ENCODE measurements around the gene SLIT3.
A peak's percentile ranks its signal among the peaks of the same experiment; 100 is the strongest.

SLIT3 gene

GRCh38 chr5:168895295-168896071 lies 405.5 kb downstream of the SLIT3 start:
- TF ChIP-seq, protein P1, sequence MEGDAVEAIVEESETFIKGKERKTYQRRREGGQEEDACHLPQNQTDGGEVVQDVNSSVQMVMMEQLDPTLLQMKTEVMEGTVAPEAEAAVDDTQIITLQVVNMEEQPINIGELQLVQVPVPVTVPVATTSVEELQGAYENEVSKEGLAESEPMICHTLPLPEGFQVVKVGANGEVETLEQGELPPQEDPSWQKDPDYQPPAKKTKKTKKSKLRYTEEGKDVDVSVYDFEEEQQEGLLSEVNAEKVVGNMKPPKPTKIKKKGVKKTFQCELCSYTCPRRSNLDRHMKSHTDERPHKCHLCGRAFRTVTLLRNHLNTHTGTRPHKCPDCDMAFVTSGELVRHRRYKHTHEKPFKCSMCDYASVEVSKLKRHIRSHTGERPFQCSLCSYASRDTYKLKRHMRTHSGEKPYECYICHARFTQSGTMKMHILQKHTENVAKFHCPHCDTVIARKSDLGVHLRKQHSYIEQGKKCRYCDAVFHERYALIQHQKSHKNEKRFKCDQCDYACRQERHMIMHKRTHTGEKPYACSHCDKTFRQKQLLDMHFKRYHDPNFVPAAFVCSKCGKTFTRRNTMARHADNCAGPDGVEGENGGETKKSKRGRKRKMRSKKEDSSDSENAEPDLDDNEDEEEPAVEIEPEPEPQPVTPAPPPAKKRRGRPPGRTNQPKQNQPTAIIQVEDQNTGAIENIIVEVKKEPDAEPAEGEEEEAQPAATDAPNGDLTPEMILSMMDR (IDR thresholded peaks at IDR 0.05) = no peak
- Histone ChIP-seq H3K79me2 (peaks cover 2% of the 10 kb centered on the region), H2AFZ (no peak overlapping the region), H3K4me2 (ENCODE audit: low read length) (peak overlapping the region; percentile 20), H3K27ac (peak overlapping the region; percentile 55), H3K36me3 (ENCODE audit: control insufficient read depth, insufficient read depth, low read length) (no peaks in the 10 kb centered on the region), H3K9ac (no peak overlapping the region), H3K4me1 (peaks cover 42% of the 10 kb centered on the region), H3K9me3 (ENCODE audit: control insufficient read depth, low read length) (no peaks in the 10 kb centered on the region), H3K27me3 (ENCODE audit: control insufficient read depth, insufficient read depth, low read length) (no peaks in the 10 kb centered on the region), H3K4me3 (ENCODE audit: low read depth, low read length) (no peak overlapping the region)

DNA sequence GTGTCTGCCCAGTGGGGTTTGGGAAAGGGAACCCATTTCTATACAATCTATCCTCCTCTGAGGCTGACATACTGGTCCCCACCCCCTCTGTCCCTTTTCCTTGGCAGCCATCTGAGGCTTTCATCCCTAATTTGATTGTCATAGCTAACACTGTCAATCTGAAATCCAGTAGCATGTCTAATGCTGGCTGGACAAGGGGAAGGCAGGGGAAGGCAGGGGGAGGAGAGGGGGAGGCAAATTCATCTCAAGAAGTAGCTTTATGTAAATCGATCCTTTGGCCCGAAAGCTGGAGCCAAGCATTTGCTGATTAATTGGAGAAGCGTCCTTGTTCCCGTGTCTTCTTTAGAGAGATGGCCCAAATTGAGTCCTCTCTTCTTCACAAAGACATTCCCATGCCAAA lies 407.7 kb downstream of the SLIT3 start:
- Histone ChIP-seq H3K79me2 (peaks cover 5% of the 10 kb centered on the region), H3K4me2 (ENCODE audit: low read length) (no peak overlapping the region), H3K9me3 (ENCODE audit: control insufficient read depth, low read length) (no peaks in the 10 kb centered on the region), H3K27me3 (ENCODE audit: control insufficient read depth, insufficient read depth, low read length) (no peaks in the 10 kb centered on the region), H2AFZ (no peak overlapping the region), H3K36me3 (ENCODE audit: control insufficient read depth, insufficient read depth, low read length) (no peaks in the 10 kb centered on the region), H3K27ac (no peak overlapping the region), H3K4me1 (peaks cover 41% of the 10 kb centered on the region), H3K4me3 (ENCODE audit: low read depth, low read length) (no peak overlapping the region), H3K9ac (no peak overlapping the region)
- TF ChIP-seq, protein P1 (IDR thresholded peaks at IDR 0.05) = no peak

DNA sequence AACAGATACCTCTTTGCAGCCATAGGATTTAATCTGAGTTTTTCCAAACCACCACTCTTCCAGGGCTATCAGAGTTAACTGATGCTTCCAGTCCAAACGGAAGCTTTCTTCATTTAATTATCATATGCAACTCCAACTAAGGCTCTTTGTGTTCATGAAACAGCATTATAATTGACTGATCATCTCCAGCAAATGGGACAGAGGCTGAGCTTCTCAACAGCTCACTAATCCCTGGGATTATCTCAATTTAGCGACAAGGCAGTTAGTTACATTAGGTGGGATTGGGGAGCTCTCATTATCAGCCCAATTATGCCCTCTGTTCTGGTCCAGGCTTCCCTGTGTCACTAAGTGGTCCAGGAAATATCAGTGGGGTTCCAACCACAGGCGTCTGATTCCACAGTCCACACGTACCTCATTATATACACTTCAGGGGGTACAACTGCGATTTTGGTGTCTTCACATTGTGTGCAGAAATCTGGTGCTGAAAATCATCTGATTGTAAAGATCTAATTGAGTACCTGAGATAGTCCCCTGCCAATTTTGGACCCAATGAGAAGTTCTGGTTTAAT lies 408.2 kb downstream of the SLIT3 start:
- no peaks in the 10 kb centered on the region for H3K36me3 ChIP-seq (ENCODE audit: control insufficient read depth, insufficient read depth, low read length)
- H3K27me3 ChIP-seq (ENCODE audit: control insufficient read depth, insufficient read depth, low read length) = no peaks in the 10 kb centered on the region
- peaks cover 11% of the 10 kb centered on the region for H3K79me2 ChIP-seq
- TF ChIP-seq, protein P1 (IDR thresholded peaks at IDR 0.05) = no peak
- H3K9me3 ChIP-seq (ENCODE audit: control insufficient read depth, low read length) = no peaks in the 10 kb centered on the region
- H3K27ac ChIP-seq = no peak overlapping the region
- H3K4me3 ChIP-seq (ENCODE audit: low read depth, low read length) = no peak overlapping the region
- H3K9ac ChIP-seq = no peak overlapping the region
- peaks cover 38% of the 10 kb centered on the region for H3K4me1 ChIP-seq
- H2AFZ ChIP-seq = no peak overlapping the region
- no peak overlapping the region for H3K4me2 ChIP-seq (ENCODE audit: low read length)

GRCh38 chr5:168890816-168891812 lies 409.8 kb downstream of the SLIT3 start:
- H3K79me2 ChIP-seq = peaks cover 25% of the 10 kb centered on the region
- H3K4me3 ChIP-seq (ENCODE audit: low read depth, low read length) = no peak overlapping the region
- H3K4me1 ChIP-seq = peaks cover 28% of the 10 kb centered on the region
- no peaks in the 10 kb centered on the region for H3K27me3 ChIP-seq (ENCODE audit: control insufficient read depth, insufficient read depth, low read length)
- H3K4me2 ChIP-seq (ENCODE audit: low read length) = no peak overlapping the region
- no peak overlapping the region for H3K9ac ChIP-seq
- no peaks in the 10 kb centered on the region for H3K36me3 ChIP-seq (ENCODE audit: control insufficient read depth, insufficient read depth, low read length)
- peak overlapping the region; percentile 1 for H3K27ac ChIP-seq
- TF ChIP-seq, protein P1 (IDR thresholded peaks at IDR 0.05) = no peak
- H3K9me3 ChIP-seq (ENCODE audit: control insufficient read depth, low read length) = no peaks in the 10 kb centered on the region
- no peak overlapping the region for H2AFZ ChIP-seq
